HEK293 (cell line): ENCODE results near the gene TRPC4AP.

Experiments
- CTCF ChIA-PET: fragments of 350-600 bp; formaldehyde crosslinking; extraction: SDS; loops from one replicate; lab custom pipeline; 2021; ENCODE audit warnings: antibody characterized with exemption; lab: Yijun Ruan, JAX
- POLR2A ChIA-PET: fragments of 300-600 bp; formaldehyde crosslinking; extraction: SDS; loops from one replicate; lab custom pipeline; 2020; ENCODE audit warnings: antibody characterized with exemption, inconsistent platforms; lab: Yijun Ruan, JAX
- H3K27ac ChIP-seq: fragments of 200-500 bp; sonication (Bioruptor generic); 2 replicates; pipeline ENCODE4 v1.5.1; 2014; ENCODE audit warnings: low read depth, low read length, control low read depth, inconsistent platforms; ENCODE audit errors: extremely low read depth
- H3K36me3 ChIP-seq, 2 experiments: fragments of 200-500 bp in 1 of 2; sonication (Bioruptor generic) in 1 of 2; 1 replicate in 1 of 2; 2 replicates in 1 of 2; pipeline ENCODE4 v1.5.1; 2014 to 2017; ENCODE audit warnings: inconsistent platforms in 2 of 2, low read length in 2 of 2; ENCODE audit not compliant: control insufficient read depth in 2 of 2, insufficient read depth in 1 of 2
- H3K4me1 ChIP-seq: fragments of 200-500 bp; sonication (Bioruptor generic); 2 replicates; pipeline ENCODE4 v1.5.1; 2014; ENCODE audit warnings: mild to moderate bottlenecking, low read length, inconsistent platforms; ENCODE audit not compliant: control insufficient read depth, insufficient read depth
- H3K4me3 ChIP-seq: 2 replicates; pipeline ENCODE4 v1.5.1; 2011; ENCODE audit warnings: low read depth, mild to moderate bottlenecking, control low read depth, low read length, moderate library complexity
- H3K9me3 ChIP-seq: fragments of 200-500 bp; sonication (Bioruptor generic); 2 replicates; pipeline ENCODE4 v1.5.1; 2014; ENCODE audit warnings: low read depth, low read length, inconsistent platforms; ENCODE audit not compliant: control insufficient read depth, insufficient read depth
- BCL11B ChIP-seq: fragments of 450-650 bp; formaldehyde crosslinking; IDR thresholded peaks from 2 replicates; pipeline ENCODE4 v1.5.1; 2016; ENCODE audit warnings: low read depth, missing biosample characterization, missing genetic modification characterization
- GFI1B ChIP-seq: fragments of 450-650 bp; formaldehyde crosslinking; IDR thresholded peaks from 2 replicates; pipeline ENCODE4 v1.5.1; 2016; ENCODE audit warnings: missing biosample characterization, missing genetic modification characterization
- GLI4 ChIP-seq: fragments of 450-650 bp; formaldehyde crosslinking; IDR thresholded peaks from 2 replicates; pipeline ENCODE4 v1.5.1; 2016; ENCODE audit warnings: missing biosample characterization, missing genetic modification characterization
- HOXC10 ChIP-seq: sonication (generic); formaldehyde crosslinking; IDR thresholded peaks from 2 replicates; pipeline ENCODE4 v1.8.1; 2023; ENCODE audit warnings: mild to moderate bottlenecking, missing genetic modification reagents
- SP3 ChIP-seq: fragments of 450-650 bp; formaldehyde crosslinking; IDR thresholded peaks from 2 replicates; pipeline ENCODE4 v1.5.1; 2016; ENCODE audit warnings: missing biosample characterization, missing genetic modification characterization
- ZNF112 ChIP-seq: fragments of 450-650 bp; formaldehyde crosslinking; IDR thresholded peaks from 2 replicates; pipeline ENCODE4 v1.5.0; 2017; ENCODE audit warnings: missing biosample characterization, missing genetic modification characterization
- ZNF146 ChIP-seq: fragments of 450-650 bp; formaldehyde crosslinking; IDR thresholded peaks from 2 replicates; pipeline ENCODE4 v1.5.1; 2016; ENCODE audit warnings: missing biosample characterization, missing genetic modification characterization
- ZNF157 ChIP-seq: fragments of 450-650 bp; formaldehyde crosslinking; IDR thresholded peaks from 2 replicates; pipeline ENCODE4 v1.5.1; 2016; ENCODE audit warnings: missing biosample characterization, missing genetic modification characterization
- ZNF37A ChIP-seq: fragments of 450-650 bp; IDR thresholded peaks from 2 replicates; pipeline ENCODE4 v1.5.1; 2018; ENCODE audit warnings: missing biosample characterization, missing genetic modification characterization
- ZNF391 ChIP-seq: fragments of 450-650 bp; formaldehyde crosslinking; IDR thresholded peaks from 2 replicates; pipeline ENCODE4 v1.5.1; 2016; ENCODE audit warnings: low read depth, missing biosample characterization, missing genetic modification characterization, borderline replicate concordance
- ZNF394 ChIP-seq: fragments of 450-650 bp; formaldehyde crosslinking; IDR thresholded peaks from 2 replicates; pipeline ENCODE4 v1.5.1; 2016; ENCODE audit warnings: missing biosample characterization, missing genetic modification characterization, mild to moderate bottlenecking, moderate library complexity, borderline replicate concordance
- ZNF514 ChIP-seq: fragments of 450-650 bp; formaldehyde crosslinking; IDR thresholded peaks from 2 replicates; pipeline ENCODE4 v1.5.1; 2016; ENCODE audit warnings: missing biosample characterization, missing genetic modification characterization
- ZNF560 ChIP-seq: fragments of 450-650 bp; formaldehyde crosslinking; IDR thresholded peaks from 2 replicates; pipeline ENCODE4 v1.5.1; 2017; ENCODE audit warnings: missing biosample characterization, missing genetic modification characterization, borderline replicate concordance
- ZNF571 ChIP-seq: fragments of 450-650 bp; formaldehyde crosslinking; IDR thresholded peaks from 2 replicates; pipeline ENCODE4 v1.5.0; 2017; ENCODE audit warnings: missing biosample characterization, missing genetic modification characterization
- ZNF677 ChIP-seq: fragments of 450-650 bp; IDR thresholded peaks from 2 replicates; pipeline ENCODE4 v1.5.0; 2018; ENCODE audit warnings: missing biosample characterization, mild to moderate bottlenecking, missing genetic modification characterization, moderate library complexity
- ZNF76 ChIP-seq: fragments of 450-650 bp; formaldehyde crosslinking; IDR thresholded peaks from 2 replicates; pipeline ENCODE4; 2016; ENCODE audit warnings: low read depth, missing biosample characterization, missing genetic modification characterization, borderline replicate concordance
- TF ChIP-seq, protein P1 (sequence below): fragments of 450-650 bp; formaldehyde crosslinking; IDR thresholded peaks from 2 replicates; pipeline ENCODE4 v1.5.1; 2016; ENCODE audit warnings: missing biosample characterization, missing genetic modification characterization
- TF ChIP-seq, protein P2 (sequence below): fragments of 450-650 bp; formaldehyde crosslinking; IDR thresholded peaks from 2 replicates; pipeline ENCODE4 v1.5.1; 2016; ENCODE audit warnings: missing biosample characterization, missing genetic modification characterization
- TF ChIP-seq, protein P3 (sequence below): fragments of 450-650 bp; formaldehyde crosslinking; IDR thresholded peaks from 2 replicates; pipeline ENCODE4 v1.5.1; 2016; ENCODE audit warnings: missing biosample characterization, missing genetic modification characterization

TRPC4AP gene

DNA sequence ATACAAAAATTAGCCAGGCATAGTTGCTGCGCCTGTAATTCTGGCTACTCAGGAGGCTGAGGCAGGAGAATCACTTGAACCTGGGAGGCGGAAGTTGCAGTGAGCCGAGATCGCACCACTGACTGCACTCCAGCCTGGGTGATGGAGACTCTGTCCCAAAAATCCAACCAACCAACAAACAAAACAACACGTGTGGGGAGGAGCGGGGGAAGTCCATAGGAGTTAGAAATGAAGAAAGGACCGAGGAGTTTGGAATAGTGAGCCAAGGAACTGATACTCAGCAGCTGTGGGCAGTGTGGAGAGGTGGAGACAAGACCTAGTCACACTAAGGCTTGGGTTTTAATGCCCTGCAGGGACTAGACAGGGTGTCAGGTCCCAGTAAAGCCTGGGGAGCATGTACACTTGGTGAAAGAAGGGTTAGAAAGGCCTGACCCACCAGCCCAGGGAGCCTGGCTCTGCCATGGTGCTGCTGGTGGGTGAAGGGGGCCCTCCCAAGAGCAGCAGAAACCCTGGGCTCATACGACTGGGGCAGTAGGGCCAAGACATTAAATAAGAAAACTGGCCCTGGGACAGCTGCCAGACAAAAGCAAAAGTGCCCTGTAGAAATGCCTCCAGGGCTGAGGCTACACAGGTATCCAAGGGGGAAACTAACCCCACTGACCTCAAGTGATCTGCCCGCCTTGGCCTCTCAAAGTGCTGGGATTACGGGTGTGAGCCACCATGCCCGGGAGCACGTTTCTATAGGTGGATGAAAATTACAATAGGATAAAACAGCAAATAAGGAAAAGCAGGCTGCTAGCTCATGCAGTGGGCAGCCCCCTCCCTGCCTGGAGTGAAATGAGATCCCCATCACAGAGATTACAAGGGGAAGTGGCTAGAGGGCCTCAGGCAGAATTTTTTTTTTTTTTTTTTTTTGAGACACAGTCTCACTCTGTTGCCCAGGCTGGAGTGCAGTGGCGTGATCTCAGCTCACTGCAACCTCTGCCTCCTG lies 78.9 kb downstream of the TRPC4AP start:
- H3K36me3 ChIP-seq, result peaks cover 8 to 77% of the 10 kb centered on the region in 2 experiments; a peak in 2 of 3 replicates
- 0 out of 2 replicates have a peak overlapping the region, but pooled peaks have one; percentile 18 for H3K27ac ChIP-seq
- TF ChIP-seq GLI4, result no peak
- TF ChIP-seq SP3 (tag by site-specific recombination), result no peak
- no peak for TF ChIP-seq ZNF560 (tag by site-specific recombination)

DNA sequence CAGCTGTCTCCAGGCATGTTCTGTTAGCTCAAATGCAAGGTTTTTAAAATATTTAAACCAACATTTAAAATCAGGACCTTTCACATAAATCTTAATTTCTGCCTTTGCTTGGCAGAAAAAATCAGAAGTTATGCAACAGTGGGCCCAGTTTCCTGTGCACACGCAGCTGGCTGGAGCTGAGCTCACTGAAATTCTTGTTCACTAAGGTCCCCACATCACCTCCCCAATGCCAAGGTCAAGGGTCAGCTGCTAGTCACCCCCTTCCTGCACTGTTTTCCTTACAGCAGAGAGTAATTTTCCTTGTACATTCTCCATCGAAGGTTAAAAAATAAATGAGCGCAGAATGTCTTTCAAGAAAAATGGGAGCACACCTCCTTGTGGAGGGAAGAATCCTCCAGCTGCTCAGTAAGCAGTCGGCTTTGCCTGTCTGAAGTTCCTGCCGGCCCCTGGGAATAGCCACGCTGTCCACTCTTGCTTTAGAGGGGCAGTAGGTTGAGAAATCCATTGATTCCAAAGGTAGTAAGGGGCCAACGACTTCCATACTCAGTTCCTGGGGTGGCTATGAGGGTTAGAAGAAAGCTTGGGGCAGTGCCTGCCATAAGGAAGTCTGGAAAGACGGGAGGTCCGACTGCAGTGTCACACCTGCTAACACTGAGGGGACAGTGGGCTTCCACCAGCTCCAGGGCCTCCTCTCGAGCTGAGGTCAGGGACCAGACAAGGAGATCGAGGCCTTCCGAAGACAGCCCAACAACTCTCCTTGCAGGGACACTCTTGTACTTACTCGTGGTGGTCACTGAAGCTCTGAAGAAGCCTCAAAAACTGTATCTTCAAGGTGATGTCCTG lies 80.2 kb downstream of the TRPC4AP start:
- POLR2A ChIA-PET, result interaction anchor here (0.5 kb wide), 1 partner anchor 84 kb away, joined by 3 read pairs; no protein-coding TSS in a partner anchor
- TF ChIP-seq HOXC10 (no peak), GFI1B (tag by site-specific recombination) (no peak), ZNF112 (tag by site-specific recombination) (no peak), BCL11B (no peak), ZNF514 (tag by site-specific recombination) (no peak), ZNF37A (tag by site-specific recombination) (no peak), ZNF391 (tag by site-specific recombination) (no peak), ZNF571 (no peak), ZNF76 (tag by site-specific recombination) (no peak), ZNF677 (tag by site-specific recombination) (no peak), ZNF394 (tag by site-specific recombination) (no peak), ZNF146 (tag by site-specific recombination) (no peak), ZNF157 (tag by site-specific recombination) (no peak)
- TF ChIP-seq, protein P1, sequence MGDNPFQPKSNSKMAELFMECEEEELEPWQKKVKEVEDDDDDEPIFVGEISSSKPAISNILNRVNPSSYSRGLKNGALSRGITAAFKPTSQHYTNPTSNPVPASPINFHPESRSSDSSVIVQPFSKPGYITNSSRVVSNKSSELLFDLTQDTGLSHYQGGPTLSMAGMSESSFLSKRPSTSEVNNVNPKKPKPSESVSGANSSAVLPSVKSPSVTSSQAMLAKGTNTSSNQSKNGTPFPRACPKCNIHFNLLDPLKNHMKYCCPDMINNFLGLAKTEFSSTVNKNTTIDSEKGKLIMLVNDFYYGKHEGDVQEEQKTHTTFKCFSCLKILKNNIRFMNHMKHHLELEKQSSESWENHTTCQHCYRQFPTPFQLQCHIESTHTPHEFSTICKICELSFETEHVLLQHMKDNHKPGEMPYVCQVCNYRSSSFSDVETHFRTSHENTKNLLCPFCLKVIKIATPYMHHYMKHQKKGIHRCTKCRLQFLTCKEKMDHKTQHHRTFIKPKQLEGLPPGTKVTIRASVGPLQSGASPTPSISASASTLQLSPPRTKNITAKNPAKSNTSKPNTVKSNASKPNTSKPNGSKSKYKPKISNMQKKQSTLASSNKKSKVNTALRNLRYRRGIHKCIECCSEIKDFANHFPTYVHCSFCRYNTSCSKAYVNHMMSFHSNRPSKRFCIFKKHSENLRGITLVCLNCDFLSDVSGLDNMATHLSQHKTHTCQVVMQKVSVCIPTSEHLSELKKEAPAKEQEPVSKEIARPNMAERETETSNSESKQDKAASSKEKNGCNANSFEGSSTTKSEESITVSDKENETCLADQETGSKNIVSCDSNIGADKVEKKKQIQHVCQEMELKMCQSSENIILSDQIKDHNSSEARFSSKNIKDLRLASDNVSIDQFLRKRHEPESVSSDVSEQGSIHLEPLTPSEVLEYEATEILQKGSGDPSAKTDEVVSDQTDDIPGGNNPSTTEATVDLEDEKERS (tag by site-specific recombination), result no peak
- TF ChIP-seq, protein P2, sequence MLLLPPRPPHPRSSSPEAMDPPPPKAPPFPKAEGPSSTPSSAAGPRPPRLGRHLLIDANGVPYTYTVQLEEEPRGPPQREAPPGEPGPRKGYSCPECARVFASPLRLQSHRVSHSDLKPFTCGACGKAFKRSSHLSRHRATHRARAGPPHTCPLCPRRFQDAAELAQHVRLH (tag by site-specific recombination), result no peak
- TF ChIP-seq, protein P3, sequence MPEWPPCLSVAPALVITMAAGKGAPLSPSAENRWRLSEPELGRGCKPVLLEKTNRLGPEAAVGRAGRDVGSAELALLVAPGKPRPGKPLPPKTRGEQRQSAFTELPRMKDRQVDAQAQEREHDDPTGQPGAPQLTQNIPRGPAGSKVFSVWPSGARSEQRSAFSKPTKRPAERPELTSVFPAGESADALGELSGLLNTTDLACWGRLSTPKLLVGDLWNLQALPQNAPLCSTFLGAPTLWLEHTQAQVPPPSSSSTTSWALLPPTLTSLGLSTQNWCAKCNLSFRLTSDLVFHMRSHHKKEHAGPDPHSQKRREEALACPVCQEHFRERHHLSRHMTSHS (tag by site-specific recombination), result no peak
- TF ChIP-seq, all 188 proteins: peak for 0
- Histone ChIP-seq H3K27ac (no peak overlapping the region), H3K4me3 (no peak overlapping the region), H3K36me3 (peaks cover 8 to 81% of the 10 kb centered on the region in 2 experiments; a peak in 2 of 3 replicates), H3K9me3 (no peaks in the 10 kb centered on the region), H3K4me1 (no peaks in the 10 kb centered on the region; the same call in 1 of the 2 replicates)
- CTCF ChIA-PET, result interaction anchor here (1.9 kb wide), 1 partner anchor 139 kb away, joined by 8 read pairs; no protein-coding TSS in a partner anchor

More for the DNA sequence above, 78.9 kb downstream of the TRPC4AP start:
- ChIA-PET POLR2A (no interaction called here), CTCF (interaction anchor here (1.9 kb wide), 1 partner anchor 140 kb away, joined by 8 read pairs; no protein-coding TSS in a partner anchor)
- Histone ChIP-seq H3K4me1 (no peaks in the 10 kb centered on the region; the same call in 1 of the 2 replicates), H3K4me3 (no peak overlapping the region), H3K9me3 (no peaks in the 10 kb centered on the region)
